Calu3 (cell line): ENCODE measurements around the gene CLDN14. TPM values are rescaled to one million over a fixed set of nuclear protein-coding genes. Genes with fewer than 3 reads are reported as not detected.

Source experiments
- BruUV-seq: library from RNA; stranded (reverse); fragments of 400-500 nt; replicated peaks from 2 replicates; lab custom pipeline; 2021; lab: Mats Ljungman, UMichigan
- CTCF ChIA-PET: fragments of 300-600 bp; sonication (Branson Sonifier 250); formaldehyde crosslinking; loops from one replicate; lab custom pipeline; 2022; ENCODE audit warnings: antibody characterized with exemption; lab: Charles Lee
- DNase-seq: peaks from one replicate; pipeline ENCODE4 v3.0.0; 2022
- H3K27ac Mint-ChIP-seq: one replicate; pipeline ENCODE4 v1.8.0; 2022; ENCODE audit warnings: mixed read lengths; ENCODE audit not compliant: unreplicated experiment
- H3K27me3 Mint-ChIP-seq: one replicate; pipeline ENCODE4 v1.8.0; 2022; ENCODE audit warnings: mixed read lengths; ENCODE audit not compliant: unreplicated experiment
- H3K36me3 Mint-ChIP-seq: one replicate; pipeline ENCODE4 v1.8.0; 2022; ENCODE audit warnings: mild to moderate bottlenecking, moderate library complexity, mixed read lengths; ENCODE audit not compliant: insufficient read depth, unreplicated experiment
- H3K4me1 Mint-ChIP-seq: one replicate; pipeline ENCODE4 v1.8.0; 2022; ENCODE audit warnings: mild to moderate bottlenecking, low read depth, mixed read lengths; ENCODE audit not compliant: unreplicated experiment
- H3K4me3 Mint-ChIP-seq: one replicate; pipeline ENCODE4 v1.8.0; 2022; ENCODE audit warnings: mild to moderate bottlenecking, low read depth, moderate library complexity, mixed read lengths; ENCODE audit not compliant: unreplicated experiment
- H3K9me3 Mint-ChIP-seq: one replicate; pipeline ENCODE4 v1.8.0; 2022; ENCODE audit warnings: low read depth, mixed read lengths; ENCODE audit not compliant: unreplicated experiment
- CTCF ChIP-seq: fragments of 200-600 bp; IDR thresholded peaks from one replicate; pipeline ENCODE4 v1.8.0; 2022; ENCODE audit warnings: antibody characterized with exemption; ENCODE audit not compliant: unreplicated experiment
- intact Hi-C: fragments of 100-400 bp; cut with micrococcal nuclease; formaldehyde crosslinking; loops from one replicate; pipeline ENCODE4 v1.10.0; 2022; ENCODE audit not compliant: unreplicated experiment
- total RNA-seq: library from RNA; stranded (reverse); gene quantifications from 2 replicates; pipeline ENCODE4 v1.2.3, GENCODE V29; 2022

CLDN14 gene
- total RNA-seq, 1 experiment from 2014 or later, result not detected

GRCh38 chr21:36483095-36483494 lies 3.2 kb upstream of the CLDN14 start:
- CTCF ChIA-PET, result no interaction called here
- Mint-ChIP-seq H3K4me3 (no peak overlapping the region), H3K27ac (no peak overlapping the region), H3K36me3 (peaks cover 4% of the 10 kb centered on the region), H3K9me3 (peaks cover 2% of the 10 kb centered on the region), H3K27me3 (no peaks in the 10 kb centered on the region), H3K4me1 (peaks cover 20% of the 10 kb centered on the region)
- no TSS peak for BruUV-seq
- intact Hi-C loops, result no loop called here
- no peak for DNase-seq
- TF ChIP-seq CTCF, result no peak

- CTCF ChIA-PET, result no interaction called here
- no peak for TF ChIP-seq CTCF
Observed at GRCh38 chr21:36482673-36483072, 2.8 kb upstream of the CLDN14 start.

GRCh38 chr21:36482181-36482580 lies 2.3 kb upstream of the CLDN14 start:
- no TSS peak for BruUV-seq
- intact Hi-C loops, result no loop called here
- H3K4me1 Mint-ChIP-seq, result peaks cover 20% of the 10 kb centered on the region
- no peak overlapping the region for H3K27ac Mint-ChIP-seq
- H3K27me3 Mint-ChIP-seq, result no peaks in the 10 kb centered on the region
- TF ChIP-seq CTCF, result no peak
- CTCF ChIA-PET, result no interaction called here
- peaks cover 4% of the 10 kb centered on the region for H3K36me3 Mint-ChIP-seq
- H3K4me3 Mint-ChIP-seq, result no peak overlapping the region
- H3K9me3 Mint-ChIP-seq, result peaks cover 2% of the 10 kb centered on the region
- no peak for DNase-seq

More at GRCh38 chr21:36482673-36483072, 2.8 kb upstream of the CLDN14 start:
- Mint-ChIP-seq H3K4me3 (no peak overlapping the region), H3K4me1 (peaks cover 20% of the 10 kb centered on the region), H3K27ac (no peak overlapping the region), H3K36me3 (peaks cover 4% of the 10 kb centered on the region), H3K9me3 (peaks cover 2% of the 10 kb centered on the region), H3K27me3 (no peaks in the 10 kb centered on the region)
- BruUV-seq, result no TSS peak
- no peak for DNase-seq
- intact Hi-C loops, result no loop called here

- H3K27ac Mint-ChIP-seq, result no peak overlapping the region
- H3K4me1 Mint-ChIP-seq, result peaks cover 20% of the 10 kb centered on the region
- intact Hi-C loops, result no loop called here
- H3K9me3 Mint-ChIP-seq, result peaks cover 2% of the 10 kb centered on the region
- H3K4me3 Mint-ChIP-seq, result no peak overlapping the region
- CTCF ChIA-PET, result no interaction called here
- no TSS peak for BruUV-seq
- peaks cover 4% of the 10 kb centered on the region for H3K36me3 Mint-ChIP-seq
- DNase-seq, result no peak
- TF ChIP-seq CTCF, result no peak
- no peaks in the 10 kb centered on the region for H3K27me3 Mint-ChIP-seq
Observed at GRCh38 chr21:36481639-36482038, 1.7 kb upstream of the CLDN14 start.
